NCI-H1694 (cell line): ENCODE data around the gene PON3.

Source experiments
- DNase-seq: peaks from one replicate; lab custom pipeline; 2025; lab: John Stamatoyannopoulos, UW

Gene PON3

GRCh38 chr7:95396136-95397032 is at the start of gene PON3:
TSS of gene PON3 (minus strand) at chr7:95396375. CDS start at chr7:95396350, 25 bp downstream.
- no peak for DNase-seq

DNA sequence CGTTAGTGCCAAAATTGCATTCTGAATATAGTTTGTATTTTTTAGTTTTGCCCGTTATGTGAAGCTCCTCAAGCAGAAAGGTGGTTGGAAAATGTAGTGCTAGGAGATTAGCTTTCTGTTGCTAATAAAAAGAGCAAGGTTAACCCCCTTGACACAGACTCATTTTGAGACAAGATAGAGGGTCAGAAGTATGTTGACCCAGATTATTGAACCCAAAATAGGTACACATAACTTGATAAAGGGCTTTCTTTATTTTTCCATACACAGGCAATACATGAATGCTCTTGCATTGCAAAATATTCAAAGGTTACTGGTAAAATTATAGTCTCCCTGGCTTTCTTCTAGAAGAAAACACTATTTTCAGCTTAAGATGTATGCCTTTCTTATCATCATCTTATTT is 48.6 kb upstream of the PON3 start:
- DNase-seq, result no peak

- DNase-seq, result no peak
These were observed 45.1 kb upstream of the PON3 start for GRCh38 chr7:95441042-95441823.

GRCh38 chr7:95440394-95441038 is 44.3 kb upstream of the PON3 start:
- DNase-seq, result no peak

- DNase-seq, result no peak
These were observed 40.2 kb upstream of the PON3 start for GRCh38 chr7:95436407-95436806.

DNA sequence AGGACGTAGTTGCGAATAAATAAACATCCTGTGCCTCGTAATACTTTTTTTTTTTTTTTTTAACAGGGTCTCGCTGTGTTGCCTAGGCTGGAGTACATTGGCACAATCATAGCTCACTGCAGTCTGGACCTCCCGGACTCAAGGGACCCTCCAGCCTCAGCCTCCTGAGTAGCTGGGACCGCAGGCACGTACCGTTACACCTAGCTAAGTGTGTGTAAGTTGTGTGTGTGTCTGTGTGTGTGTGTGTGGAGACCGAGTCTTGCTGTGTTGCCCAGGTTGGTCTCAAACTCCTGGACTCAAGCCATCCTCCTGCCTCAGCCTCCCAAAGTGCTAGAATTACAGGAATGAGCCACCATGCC is 39.2 kb upstream of the PON3 start:
- DNase-seq, result no peak

DNA sequence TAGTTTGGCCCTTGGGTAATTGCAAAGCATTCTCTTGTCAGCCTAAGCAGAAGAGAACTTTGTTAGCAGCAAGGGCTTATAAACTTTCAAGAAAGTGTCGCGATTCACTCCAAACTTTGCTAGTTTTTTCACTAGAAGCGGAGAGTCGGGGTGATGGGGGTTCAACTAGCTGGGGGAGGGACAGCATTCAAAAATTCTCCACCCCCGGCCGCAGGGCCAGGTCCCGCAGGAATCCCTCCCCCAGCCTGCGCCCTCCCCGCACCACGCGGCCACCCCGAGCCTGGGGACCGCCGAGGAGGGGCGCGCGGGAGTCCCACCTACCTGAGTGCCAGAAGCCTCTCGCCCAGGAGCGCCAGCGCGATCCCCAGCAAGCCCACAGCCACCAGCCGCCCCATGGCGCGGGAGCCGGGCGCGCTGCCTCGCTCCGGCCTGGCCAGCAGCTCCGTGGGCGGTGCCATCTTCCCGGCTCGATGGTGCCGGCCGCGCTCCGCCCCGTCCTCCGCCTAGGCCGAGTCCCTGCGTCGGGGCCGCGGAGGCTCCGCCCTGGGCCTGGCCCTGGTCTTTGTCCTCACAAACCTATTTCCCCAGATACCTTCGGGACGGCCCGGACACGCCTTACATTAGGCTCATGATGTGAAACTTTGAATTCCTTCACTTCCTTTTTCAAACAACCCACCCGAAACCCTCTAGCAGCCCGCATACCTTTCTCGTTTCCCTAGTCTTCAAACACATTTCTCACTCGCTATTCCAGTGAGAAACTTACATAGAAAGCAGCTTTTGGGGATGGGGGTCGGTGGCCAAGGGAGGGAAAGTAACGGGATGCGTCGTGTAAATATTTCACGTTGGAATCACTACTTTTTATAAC is 38.6 kb upstream of the PON3 start, which contains the start of gene PON2:
Gene PON2 (minus strand): TSS at position 472 of the 865 bp plus-strand sequence. CDS start 77 bp downstream, at position 395.
- DNase-seq, result peak; percentile 31

- no peak for DNase-seq
These were observed 37.9 kb upstream of the PON3 start for GRCh38 chr7:95433952-95434556.

DNA sequence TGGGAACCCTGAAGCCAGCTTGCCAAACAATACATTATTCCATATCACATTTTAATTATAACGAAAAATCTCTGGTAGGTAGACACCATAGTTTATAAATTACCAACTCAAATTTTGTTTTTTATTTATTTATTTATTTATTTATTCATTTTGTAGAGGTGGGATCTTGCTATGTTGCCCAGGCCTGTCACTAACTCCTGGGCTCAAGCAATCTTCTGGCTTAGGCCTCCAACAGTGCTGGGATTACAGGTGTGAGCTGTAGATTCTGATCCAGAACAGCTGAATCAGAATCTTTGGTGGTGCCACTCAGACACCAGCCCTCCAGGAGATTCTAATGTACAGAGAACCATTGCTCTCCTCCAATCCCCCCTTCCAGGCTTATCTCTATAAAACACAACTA is 37.0 kb upstream of the PON3 start:
- DNase-seq, result no peak

GRCh38 chr7:95432606-95433005 is 36.4 kb upstream of the PON3 start:
- no peak for DNase-seq

DNA sequence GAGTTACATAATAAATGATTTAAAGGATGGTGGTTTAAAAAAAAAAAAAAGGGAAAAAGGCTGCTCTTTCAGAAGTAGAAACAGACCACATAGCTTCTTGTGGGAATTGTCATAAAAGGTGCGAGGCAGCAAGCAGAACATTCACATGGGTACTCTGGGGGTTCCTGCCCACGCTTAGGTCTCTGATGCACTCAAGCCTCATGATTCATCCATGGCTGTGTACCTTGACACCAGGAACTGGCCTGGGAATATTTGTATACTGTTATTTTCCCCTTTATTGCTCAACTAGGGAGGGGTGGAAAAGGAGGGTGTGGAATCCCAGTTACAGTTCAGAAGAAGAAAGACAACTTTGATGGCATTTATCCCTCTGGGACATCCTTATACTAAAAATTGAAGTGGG is 34.7 kb upstream of the PON3 start:
- DNase-seq, result no peak

DNA sequence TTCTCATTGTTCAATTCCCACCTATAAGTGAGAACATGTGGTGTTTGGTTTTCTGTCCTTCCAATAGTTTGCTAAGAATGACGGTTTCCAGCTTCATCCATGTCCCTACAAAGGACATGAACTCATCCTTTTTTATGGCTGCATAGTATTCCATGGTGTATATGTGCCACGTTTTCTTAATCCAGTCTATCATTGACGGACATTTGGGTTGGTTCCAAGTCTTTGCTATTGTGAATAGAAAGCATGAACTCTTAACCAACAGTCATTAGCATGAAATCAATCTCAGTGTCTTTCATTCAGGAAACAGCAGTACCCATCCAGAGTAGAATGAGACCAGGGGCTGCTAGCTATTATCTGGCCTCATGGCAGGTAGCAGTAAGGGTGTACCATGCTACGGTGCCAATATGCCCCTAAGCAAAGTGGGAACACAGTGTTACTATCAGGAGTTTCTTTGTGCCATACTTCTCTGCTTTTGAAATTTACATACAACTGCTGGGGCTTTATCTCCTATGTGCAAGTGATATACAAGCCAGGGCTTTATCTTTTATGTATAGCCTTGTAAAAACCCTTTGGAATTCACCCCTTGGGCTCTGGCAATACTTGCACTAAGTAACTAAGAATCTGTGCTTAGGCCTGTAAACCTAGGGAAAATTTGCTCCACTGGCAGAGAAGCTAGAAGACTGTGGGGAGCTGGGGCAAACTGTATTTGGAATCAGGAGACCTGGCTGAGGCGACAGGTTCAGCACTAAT is 33.2 kb upstream of the PON3 start:
- DNase-seq, result no peak

- DNase-seq, result no peak
These were observed 31.8 kb upstream of the PON3 start for GRCh38 chr7:95427914-95428516.

GRCh38 chr7:95427166-95427565 is 31.0 kb upstream of the PON3 start:
- no peak for DNase-seq

DNA sequence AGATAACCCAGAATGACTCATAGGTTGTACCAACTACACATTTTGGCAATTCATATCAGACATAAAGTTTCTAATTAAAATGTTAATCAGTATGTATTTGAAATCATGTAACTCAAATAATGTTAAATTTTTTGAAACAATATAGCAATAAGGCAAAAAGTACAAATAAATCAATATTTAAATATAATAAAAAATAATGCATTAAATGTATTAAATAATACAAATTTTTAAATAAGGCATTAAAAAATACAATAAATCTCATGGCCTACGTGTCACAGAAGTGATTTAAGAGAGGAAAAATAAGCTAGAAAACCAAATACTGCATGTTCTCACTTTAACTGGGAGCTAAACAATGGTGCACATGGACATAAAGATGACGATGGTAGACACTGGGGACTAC is 29.5 kb upstream of the PON3 start:
- no peak for DNase-seq

DNA sequence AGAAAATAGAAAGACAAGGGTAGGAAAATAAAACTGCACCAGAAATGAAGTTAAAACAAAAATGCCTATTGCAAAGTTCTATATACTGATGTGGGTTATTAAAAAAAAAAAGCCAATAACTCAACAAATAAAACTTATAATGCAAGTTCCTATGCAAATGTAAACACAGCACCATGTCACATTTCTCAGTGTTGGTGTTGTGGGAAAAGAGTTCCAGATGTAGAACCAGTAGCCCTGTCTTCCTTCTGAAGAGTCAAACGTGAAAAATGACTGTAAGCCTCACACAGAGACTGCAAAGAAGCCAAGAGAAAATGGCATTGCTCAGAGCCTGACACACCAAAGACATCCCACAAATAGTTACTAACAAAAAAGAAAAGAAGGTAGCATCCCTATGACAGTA is 28.5 kb upstream of the PON3 start:
- no peak for DNase-seq

- no peak for DNase-seq
These were observed 25.8 kb upstream of the PON3 start for GRCh38 chr7:95421847-95422444.

GRCh38 chr7:95421000-95421846 is 25.0 kb upstream of the PON3 start:
- DNase-seq, result peak; percentile 79

DNA sequence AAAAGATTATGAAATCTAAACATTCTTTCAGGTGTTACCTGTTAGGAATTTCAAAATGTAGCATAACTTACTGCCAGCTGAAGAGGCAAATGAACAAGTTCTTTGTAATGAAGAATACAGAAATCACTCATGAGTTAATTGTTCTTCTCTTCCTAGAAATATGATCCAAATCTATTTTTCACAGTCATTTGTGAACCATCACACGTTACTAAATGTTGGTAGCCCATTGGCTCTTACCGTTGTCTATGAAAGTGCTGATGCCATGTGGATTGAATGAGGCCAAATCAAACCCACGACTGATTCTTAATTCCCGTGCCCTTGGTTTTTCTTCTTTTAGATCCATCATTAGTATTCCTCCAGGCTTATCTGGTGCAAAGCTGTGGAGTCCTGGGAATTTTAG is 15.9 kb upstream of the PON3 start:
- no peak for DNase-seq
